PC-9 (cell line): ENCODE data around the gene PRLH.

Experiments used
- CTCF ChIP-seq: fragments of 200-600 bp; sonication (generic); conservative IDR thresholded peaks from 2 replicates; pipeline ENCODE4 v1.6.1; 2017; ENCODE audit warnings: mixed run types, antibody characterized with exemption, mild to moderate bottlenecking, moderate library complexity
- EZH2 ChIP-seq: fragments of 200-600 bp; sonication (generic); IDR thresholded peaks from 2 replicates; pipeline ENCODE4 v1.8.0; 2017; ENCODE audit warnings: antibody characterized with exemption, low read depth

- no peak for TF ChIP-seq CTCF
- TF ChIP-seq EZH2: no peak
Measured at GRCh38 chr2:237553948-237554347, 12.4 kb upstream of the PRLH start.
